A673 (cell line): ENCODE data around the gene LIMCH1. TPM values are rescaled to one million over a fixed set of nuclear protein-coding genes. Genes with fewer than 3 reads are reported as not detected.

Experiments used
- BruUV-seq: library from RNA; stranded (reverse); fragments of 400-500 nt; replicated peaks from 2 replicates; lab custom pipeline; 2021; lab: Mats Ljungman, UMichigan
- CTCF ChIA-PET: fragments of 300-600 bp; sonication (Branson Sonifier 250); formaldehyde crosslinking; loops from one replicate; lab custom pipeline; 2022; ENCODE audit warnings: antibody characterized with exemption; lab: Charles Lee
- POLR2A ChIA-PET: fragments of 300-600 bp; sonication (Branson Sonifier 250); formaldehyde crosslinking; loops from one replicate; lab custom pipeline; 2022; ENCODE audit warnings: antibody characterized with exemption; ENCODE audit not compliant: low non-redundant PET; lab: Charles Lee
- DNase-seq: peaks from one replicate; pipeline ENCODE4 v3.0.0-alpha.2; 2015; ENCODE audit warnings: low spot score
- H3K27ac ChIP-seq: fragments of 200-600 bp; sonication (generic); 2 replicates; pipeline ENCODE4 v1.5.1; 2016; ENCODE audit warnings: mixed run types, low read depth, mild to moderate bottlenecking, mixed read lengths, antibody characterized with exemption, low read length; ENCODE audit not compliant: poor library complexity, severe bottlenecking
- H3K27me3 ChIP-seq: fragments of 200-600 bp; sonication (generic); replicated peaks from 2 replicates; pipeline ENCODE4 v1.6.1; 2017; ENCODE audit warnings: mixed run types, low read depth, mild to moderate bottlenecking, mixed read lengths, antibody characterized with exemption, low read length; ENCODE audit not compliant: insufficient read depth, poor library complexity
- H3K36me3 ChIP-seq: fragments of 200-600 bp; sonication (generic); 2 replicates; pipeline ENCODE4 v1.6.1; 2016; ENCODE audit warnings: mixed run types, mild to moderate bottlenecking, mixed read lengths, antibody characterized with exemption, low read length; ENCODE audit not compliant: insufficient read depth, poor library complexity, severe bottlenecking
- H3K4me1 ChIP-seq: fragments of 200-600 bp; sonication (generic); 2 replicates; pipeline ENCODE4 v1.6.1; 2017; ENCODE audit warnings: mixed run types, mild to moderate bottlenecking, mixed read lengths, antibody characterized with exemption, low read length; ENCODE audit not compliant: insufficient read depth, poor library complexity, severe bottlenecking
- H3K4me3 ChIP-seq: fragments of 200-600 bp; sonication (generic); 2 replicates; pipeline ENCODE4 v1.5.1; 2016; ENCODE audit warnings: low read depth, mixed run types, mild to moderate bottlenecking, mixed read lengths, low read length; ENCODE audit not compliant: poor library complexity, severe bottlenecking
- H3K9me3 ChIP-seq: fragments of 200-600 bp; sonication (generic); 2 replicates; pipeline ENCODE4 v1.6.1; 2016; ENCODE audit warnings: mixed run types, low read depth, mild to moderate bottlenecking, mixed read lengths, antibody characterized with exemption, low read length; ENCODE audit not compliant: poor library complexity, severe bottlenecking
- CTCF ChIP-seq: fragments of 300-800, 200-600 bp; sonication (generic); conservative IDR thresholded peaks from 2 replicates; pipeline ENCODE4 v1.5.1; 2017; ENCODE audit warnings: low read depth, mild to moderate bottlenecking, antibody characterized with exemption, low read length, moderate library complexity, mixed read lengths
- EZH2 ChIP-seq: fragments of 200-600 bp; sonication (generic); IDR thresholded peaks from 2 replicates; pipeline ENCODE4 v1.6.1; 2017; ENCODE audit warnings: borderline replicate concordance, low read depth, mild to moderate bottlenecking, mixed read lengths, antibody characterized with exemption, low read length; ENCODE audit not compliant: poor library complexity, severe bottlenecking
- intact Hi-C: fragments of 100-400 bp; cut with micrococcal nuclease; formaldehyde crosslinking; loops from one replicate; pipeline ENCODE4 v1.10.0; 2022; ENCODE audit not compliant: unreplicated experiment
- total RNA-seq: library from RNA; stranded (reverse); gene quantifications from 2 replicates; pipeline ENCODE4 v1.2.3, GENCODE V29; 2021

Gene LIMCH1
- total RNA-seq, 1 experiment from 2014 or later = 4.0 TPM

- TF ChIP-seq EZH2 = no peak
- no peak for TF ChIP-seq CTCF
- BruUV-seq = no TSS peak
- no peak for DNase-seq
- CTCF ChIA-PET = no interaction called here
- no peak overlapping the region for H3K4me3 ChIP-seq
- H3K27ac ChIP-seq = no peak overlapping the region
- H3K27me3 ChIP-seq = peaks cover 47% of the 10 kb centered on the region
- intact Hi-C loops = no loop called here
- H3K9me3 ChIP-seq = no peaks in the 10 kb centered on the region
- H3K4me1 ChIP-seq = peaks cover 8% of the 10 kb centered on the region
- POLR2A ChIA-PET = no interaction called here
- no peaks in the 10 kb centered on the region for H3K36me3 ChIP-seq
Observed at GRCh38 chr4:41611124-41611838, 73.3 kb downstream of the LIMCH1 start.

- CTCF ChIA-PET = no interaction called here
- H3K4me1 ChIP-seq = peaks cover 8% of the 10 kb centered on the region
- POLR2A ChIA-PET = no interaction called here
- H3K4me3 ChIP-seq = no peak overlapping the region
- intact Hi-C loops = no loop called here
- no TSS peak for BruUV-seq
- no peak for TF ChIP-seq EZH2
- TF ChIP-seq CTCF = no peak
- H3K27ac ChIP-seq = no peak overlapping the region
- no peaks in the 10 kb centered on the region for H3K36me3 ChIP-seq
- peak; percentile 25 for DNase-seq
- peaks cover 47% of the 10 kb centered on the region for H3K27me3 ChIP-seq
- H3K9me3 ChIP-seq = no peaks in the 10 kb centered on the region
Observed at GRCh38 chr4:41611881-41612871, 74.2 kb downstream of the LIMCH1 start.

GRCh38 chr4:41613386-41613785, 75.4 kb downstream of the LIMCH1 start:
- Histone ChIP-seq H3K4me3 (no peak overlapping the region), H3K4me1 (peaks cover 8% of the 10 kb centered on the region), H3K27me3 (peaks cover 50% of the 10 kb centered on the region), H3K9me3 (no peaks in the 10 kb centered on the region), H3K27ac (no peak overlapping the region), H3K36me3 (no peaks in the 10 kb centered on the region)
- CTCF ChIA-PET = no interaction called here
- TF ChIP-seq EZH2 (no peak), CTCF (no peak)
- no TSS peak for BruUV-seq
- intact Hi-C loops = no loop called here
- POLR2A ChIA-PET = no interaction called here
- no peak for DNase-seq
